HG02884 (cell line): Measurements from ENCODE around the gene NOL11.
"Not testable (repeated sequence)": the region's sequence is repeated elsewhere in the genome, so short reads cannot be mapped to it uniquely, and the experiment has no call there.

Source experiments
- ATAC-seq: cut with Tn5 transposase; IDR thresholded peaks from one replicate; pipeline ENCODE4 v1.9.1; 2021; ENCODE audit warnings: mild to moderate bottlenecking, moderate library complexity; ENCODE audit not compliant: unreplicated experiment

Gene NOL11

DNA sequence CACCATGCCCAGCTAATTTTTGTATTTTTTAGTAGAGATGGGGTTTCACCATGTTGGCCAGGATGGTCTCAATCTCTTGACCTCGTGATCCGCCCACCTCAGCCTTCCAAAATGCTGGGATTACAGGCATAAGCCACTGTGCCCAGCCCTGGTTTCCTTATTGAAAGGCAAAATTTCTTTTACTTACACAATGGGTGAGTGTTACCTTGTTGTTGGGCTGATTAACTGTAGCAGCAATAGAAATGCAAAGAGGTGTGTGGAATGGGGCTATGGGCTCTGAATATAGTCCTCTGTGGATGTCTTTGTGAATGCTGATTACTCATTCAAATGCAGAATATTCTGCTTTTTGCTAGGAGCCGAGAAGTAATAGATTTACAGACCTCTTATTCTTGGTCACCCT lies 34.4 kb downstream of the NOL11 start:
- not testable (repeated sequence) for ATAC-seq

DNA sequence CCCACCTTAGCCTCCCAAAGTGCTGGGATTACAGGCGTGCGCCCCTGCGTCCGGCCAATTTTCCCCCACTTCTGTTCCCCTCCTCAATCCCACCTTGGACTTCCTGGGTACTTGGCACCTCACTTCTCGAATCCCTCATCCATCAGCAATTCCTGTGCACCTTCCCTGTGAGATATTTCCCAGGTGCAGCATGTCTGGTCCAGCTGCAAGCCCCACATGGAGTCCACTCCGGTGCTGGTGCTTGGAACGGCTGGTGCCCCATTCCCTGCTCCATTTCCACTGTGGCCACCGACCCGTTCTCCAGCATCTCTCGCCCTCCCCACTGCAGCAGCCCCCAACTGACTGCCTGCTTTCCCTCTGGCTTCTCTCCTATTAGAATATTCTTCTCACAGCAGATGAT lies 35.3 kb downstream of the NOL11 start:
- no peak for ATAC-seq

DNA sequence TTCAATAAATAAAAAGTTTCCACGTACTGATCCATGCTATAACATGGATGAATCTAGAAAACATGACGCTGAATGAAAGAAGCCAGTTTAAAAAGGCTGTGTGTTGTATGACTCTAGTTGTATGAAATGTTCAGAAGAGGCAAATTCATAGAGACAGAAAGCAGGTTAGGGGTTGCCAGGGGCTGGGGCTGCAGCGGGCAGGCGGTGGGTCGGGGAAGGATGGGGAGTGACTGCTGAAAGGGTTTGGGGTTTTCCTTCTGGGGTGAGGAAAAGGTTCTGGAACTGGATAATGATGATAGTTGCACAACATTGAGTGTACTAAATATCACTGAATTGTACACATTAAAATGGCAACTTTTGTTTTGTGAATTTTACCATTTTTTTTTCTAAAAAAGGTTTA lies 36.3 kb downstream of the NOL11 start:
- ATAC-seq = no peak

DNA sequence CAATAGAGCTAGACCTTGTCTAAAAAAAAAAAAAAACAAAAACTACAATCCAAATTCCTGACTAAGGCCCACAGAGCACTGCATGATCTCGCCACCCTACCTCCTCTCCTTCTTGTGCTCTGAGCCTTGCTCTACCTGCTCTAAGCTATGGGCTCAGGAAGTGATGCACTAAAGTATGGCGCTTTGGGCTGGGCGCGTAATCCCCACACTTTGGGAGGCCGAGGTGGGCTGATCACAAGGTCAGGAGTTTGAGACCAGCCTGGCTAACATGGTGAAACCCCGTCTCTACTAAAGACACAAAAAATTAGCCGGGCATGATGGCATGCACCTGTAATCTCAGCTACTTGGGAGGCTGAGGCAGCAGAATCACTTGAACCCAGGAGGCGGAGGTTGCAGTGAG lies 37.0 kb downstream of the NOL11 start:
- ATAC-seq = not testable (repeated sequence)

DNA sequence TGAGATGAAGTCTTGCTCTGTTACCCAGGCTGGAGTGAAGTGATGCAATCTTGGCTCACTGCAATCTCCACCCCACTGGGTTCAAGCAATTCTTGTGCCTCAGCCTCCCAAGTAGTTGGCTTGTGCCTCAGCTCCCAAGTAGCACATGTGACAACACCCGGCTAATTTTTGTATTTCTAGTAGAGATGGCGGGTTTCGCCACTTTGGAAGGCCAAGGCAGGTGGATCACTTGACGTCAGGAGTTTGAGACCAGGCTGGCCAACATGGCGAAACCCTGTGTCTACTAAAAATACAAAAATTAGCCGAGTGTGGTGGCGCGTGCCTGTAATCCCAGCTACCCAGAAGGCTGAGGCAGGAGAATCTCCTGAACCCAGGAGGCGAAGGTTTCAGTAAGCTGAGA lies 39.0 kb downstream of the NOL11 start:
- not testable (repeated sequence) for ATAC-seq

DNA sequence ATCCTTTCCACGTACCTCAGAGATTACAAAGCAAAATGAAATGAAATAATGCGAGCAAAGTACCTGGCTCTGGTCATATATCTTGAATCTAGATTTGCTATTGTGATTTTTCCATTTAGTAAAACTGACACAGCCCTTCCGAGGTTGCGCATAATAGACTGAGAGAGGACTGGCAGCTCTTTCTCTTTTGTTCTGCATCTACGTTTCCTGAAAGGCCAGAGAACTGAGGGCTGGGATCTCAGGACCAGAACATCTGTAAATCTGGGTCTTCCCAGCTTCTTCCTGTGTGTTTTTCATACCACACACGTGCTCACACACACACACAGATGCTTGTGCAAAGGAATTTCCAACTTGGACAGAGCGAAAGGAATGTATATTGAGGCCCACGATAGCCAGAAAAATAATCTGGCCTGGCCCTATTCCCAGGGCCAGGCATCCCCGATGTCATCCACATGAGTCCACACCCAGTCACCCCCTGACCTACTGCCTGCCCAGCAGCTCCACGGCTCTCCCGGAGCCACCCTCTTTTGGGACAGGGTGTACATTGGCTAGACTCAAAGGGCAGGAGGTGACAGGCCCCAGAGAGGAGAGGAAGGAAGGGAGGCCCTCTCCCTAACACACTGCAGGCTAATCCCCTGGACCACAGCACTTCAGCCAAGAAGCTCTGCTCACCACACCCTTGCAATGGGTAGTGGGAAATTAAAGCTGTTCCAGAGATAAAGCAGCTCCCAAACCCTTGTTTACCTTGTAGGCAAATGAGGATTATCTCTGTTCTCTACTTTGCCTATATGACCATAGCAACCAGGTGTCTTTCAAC lies 41.8 kb downstream of the NOL11 start:
- ATAC-seq = no peak

DNA sequence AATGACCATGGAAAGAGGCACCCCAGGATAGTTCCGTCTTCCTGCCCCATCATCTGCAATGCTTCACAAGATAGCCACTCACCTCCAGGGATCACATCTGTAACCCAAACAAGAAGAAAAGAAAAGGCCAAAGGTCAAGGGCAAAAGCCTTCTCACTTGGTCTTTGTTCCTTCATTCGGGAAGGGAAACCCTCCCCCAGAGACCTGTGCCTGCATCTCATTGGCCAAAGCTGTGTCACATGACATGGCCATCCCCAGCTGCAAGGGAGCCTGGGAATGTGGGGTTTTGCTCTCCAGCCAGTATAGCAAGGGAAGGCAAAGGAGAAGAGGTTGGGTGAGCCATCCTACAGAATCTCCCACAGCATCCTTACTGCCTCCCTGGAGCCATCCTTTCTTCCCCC lies 47.9 kb downstream of the NOL11 start:
- ATAC-seq = no peak

DNA sequence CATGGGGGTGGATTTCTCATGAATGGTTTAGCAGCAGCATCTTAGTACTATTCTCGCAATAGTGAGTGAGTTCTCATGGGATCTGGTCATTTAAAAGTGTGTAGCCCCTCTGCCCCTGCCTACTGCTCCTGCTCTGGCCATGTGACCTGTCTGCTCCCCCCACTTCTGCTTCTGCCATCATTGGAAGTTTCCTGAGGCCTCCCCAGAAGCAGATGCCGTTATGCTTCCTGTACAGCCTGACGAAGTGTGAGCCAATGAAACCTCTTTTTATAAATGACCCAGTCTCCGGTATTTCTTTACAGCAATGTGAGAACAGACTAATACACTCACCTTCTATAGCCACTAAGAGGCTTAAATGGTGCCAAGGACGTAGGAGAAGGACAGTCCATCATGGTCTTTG lies 51.5 kb downstream of the NOL11 start:
- ATAC-seq = no peak

DNA sequence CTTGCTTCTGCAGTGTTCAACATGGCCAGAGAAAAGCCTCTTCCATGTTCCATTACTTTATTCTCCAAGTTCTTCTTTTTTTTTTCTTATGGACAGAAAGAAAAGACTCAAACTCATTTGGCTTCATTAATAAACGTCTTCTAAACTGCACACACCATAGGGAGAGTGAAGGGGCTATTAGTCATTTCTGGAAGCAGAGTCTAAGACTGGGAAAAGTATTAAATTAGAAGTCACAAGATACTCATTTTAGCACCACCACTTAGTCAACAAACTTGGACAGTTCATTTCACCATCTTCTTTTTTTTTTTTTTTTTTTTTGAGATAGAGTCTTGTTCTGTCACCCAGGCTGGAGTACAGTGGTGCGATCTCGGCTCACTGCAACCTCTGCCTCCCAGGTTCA lies 52.8 kb downstream of the NOL11 start:
- no peak for ATAC-seq

DNA sequence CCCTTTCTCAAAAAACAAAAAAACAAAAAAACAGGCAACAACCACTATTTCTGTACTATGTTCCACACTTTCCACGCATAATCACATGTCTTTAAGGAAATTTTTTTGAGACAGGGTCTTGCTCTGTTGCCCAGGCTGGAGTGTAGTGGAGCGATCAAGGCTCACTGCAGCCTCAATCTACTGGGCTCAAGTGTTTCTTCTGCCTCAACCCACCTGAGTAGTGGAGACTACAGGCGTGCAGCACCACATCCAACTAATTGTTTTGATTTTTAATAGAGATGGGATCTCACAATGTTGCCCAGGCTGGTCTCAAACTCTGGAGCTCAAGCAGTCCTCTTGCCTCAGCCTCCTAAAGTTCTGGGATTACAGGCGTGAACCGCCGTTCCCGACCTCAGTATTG lies 54.9 kb downstream of the NOL11 start:
- no peak for ATAC-seq

DNA sequence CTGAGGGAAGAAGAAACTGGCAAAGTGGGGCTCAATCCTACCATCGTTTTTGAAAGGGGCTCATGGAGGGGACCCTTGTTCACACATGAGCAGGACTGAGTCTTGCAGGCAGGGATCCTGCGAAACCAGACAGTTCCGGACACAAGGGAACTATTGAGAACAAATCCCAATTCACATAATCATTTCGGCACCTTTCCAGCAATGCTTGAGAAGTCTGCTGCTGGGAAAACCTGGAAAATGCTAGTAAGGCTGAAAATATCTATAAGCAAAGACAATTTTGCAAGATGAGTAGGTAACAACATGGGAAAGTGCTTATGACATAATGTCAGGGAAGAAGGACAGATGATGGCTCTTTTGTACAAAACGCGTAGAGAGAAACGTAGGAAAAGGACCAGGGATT lies 55.5 kb downstream of the NOL11 start:
- ATAC-seq = no peak

DNA sequence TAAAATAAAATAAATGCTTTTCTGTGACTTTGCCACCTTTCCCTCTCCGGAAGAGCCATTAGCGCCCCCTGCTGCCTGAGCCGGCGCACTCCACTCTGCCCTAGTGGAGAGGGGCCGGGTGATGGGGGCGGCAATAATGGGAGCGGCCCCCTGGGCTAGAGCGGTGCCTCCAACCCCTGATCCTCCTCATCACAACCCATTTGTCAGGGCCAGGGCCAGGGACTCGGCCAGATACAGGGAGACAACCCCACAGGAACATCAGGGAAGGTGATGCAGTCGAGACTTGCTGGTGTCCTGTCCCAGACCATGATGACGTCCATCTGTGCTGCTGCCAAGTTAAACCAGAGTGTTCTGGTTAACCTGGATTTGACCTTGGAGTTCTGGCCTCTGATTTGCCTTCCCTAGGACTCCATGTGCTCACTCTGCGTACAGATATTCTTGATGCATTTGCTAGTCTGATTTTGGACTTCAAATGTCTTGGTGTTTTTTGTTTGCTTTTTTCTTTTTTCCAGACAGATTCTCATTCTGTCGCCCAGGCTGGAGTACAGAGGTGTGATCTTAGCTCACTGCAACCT lies 61.4 kb downstream of the NOL11 start:
- no peak for ATAC-seq

DNA sequence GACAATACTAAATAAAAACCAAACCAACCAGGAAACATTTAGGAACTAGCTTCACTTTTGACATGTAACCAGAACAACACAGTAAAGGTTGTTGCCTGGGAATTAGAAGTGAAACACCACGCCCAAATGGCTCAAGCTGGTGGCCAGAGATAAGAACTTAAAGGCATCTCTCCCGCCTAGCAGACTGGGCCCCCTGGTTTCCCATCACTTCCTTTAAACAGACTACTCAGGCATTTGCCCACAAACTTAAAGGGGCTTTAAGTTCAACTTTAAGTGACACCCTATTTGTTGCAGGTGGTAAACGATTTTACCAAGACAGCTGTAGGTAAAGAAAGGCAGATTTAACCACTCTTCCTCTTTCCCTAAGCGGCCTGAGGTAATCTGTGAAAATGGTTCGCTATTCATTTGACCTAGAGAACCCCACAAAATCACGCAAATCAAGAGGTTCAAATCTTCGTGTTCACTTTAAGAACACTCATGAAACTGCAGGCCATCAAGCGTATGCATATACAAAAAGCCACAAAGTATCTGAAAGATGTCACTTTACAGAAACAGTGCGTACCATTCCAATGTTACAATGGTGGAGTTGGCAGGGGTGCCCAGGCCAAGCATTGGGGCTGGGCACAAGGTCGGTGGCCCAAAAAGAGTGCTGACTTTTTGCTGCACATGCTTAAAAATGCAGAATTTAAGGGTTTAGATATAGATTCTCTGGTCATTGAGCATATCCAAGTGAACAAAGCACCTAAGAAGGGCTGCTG lies 66.8 kb downstream of the NOL11 start:
- ATAC-seq = no peak

DNA sequence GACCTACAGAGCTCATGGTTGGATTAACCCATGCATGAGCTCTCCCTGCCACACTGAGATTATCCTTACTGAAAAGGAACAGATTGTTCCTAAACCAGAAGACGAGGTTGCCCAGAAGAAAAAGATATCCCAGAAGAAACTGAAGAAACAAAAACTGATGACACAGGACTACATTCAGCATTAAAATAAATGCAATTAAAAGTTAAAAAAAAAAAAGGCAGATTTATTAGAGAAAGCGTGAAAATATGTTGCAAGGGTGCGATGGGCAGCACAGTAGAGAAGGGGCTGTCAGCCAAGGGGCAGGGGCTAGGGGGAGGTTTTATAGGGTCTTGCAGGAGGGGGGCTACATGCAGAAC lies 67.4 kb downstream of the NOL11 start:
- ATAC-seq = no peak

DNA sequence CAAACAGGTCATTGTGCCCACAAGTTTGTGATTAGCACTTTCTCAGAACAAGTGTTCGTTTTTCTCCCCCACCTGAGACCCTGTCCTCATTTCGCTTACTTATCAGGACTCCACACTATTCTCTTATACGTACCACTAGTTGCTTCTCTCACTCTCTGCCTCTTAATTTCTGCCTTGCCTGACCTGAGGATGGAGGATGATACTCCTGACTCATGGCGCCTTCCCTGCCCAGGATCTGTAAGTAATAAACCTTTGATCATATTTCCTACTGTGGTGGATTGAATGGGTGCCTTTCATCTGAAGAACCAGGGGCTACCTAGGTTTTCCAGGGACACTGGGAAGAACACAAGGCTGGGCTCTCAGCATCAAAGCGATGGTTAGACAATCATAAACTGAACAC lies 67.8 kb downstream of the NOL11 start:
- no peak for ATAC-seq
